DMS53 treated with DMSO at 0.1 percent for 48 hours (cell line): ENCODE measurements around the gene GNPTAB.

ENCODE experiments used
- DNase-seq: peaks from one replicate; lab custom pipeline; 2025; ENCODE audit not compliant: unreplicated experiment; lab: John Stamatoyannopoulos, UW

GNPTAB gene

GRCh38 chr12:101775816-101776215, 54.9 kb downstream of the GNPTAB start:
- DNase-seq = no peak

- peak; percentile 74 for DNase-seq
Observed at GRCh38 chr12:101773650-101774162, 57.1 kb downstream of the GNPTAB start.

GRCh38 chr12:101772012-101772775, 58.6 kb downstream of the GNPTAB start:
- no peak for DNase-seq

GRCh38 chr12:101769865-101770264, 60.9 kb downstream of the GNPTAB start:
- peak; percentile 84 for DNase-seq

GRCh38 chr12:101768781-101769180, 62.0 kb downstream of the GNPTAB start:
- no peak for DNase-seq

GRCh38 chr12:101767537-101767936, 63.2 kb downstream of the GNPTAB start:
- no peak for DNase-seq

- no peak for DNase-seq
Observed at GRCh38 chr12:101764051-101764792, 66.5 kb downstream of the GNPTAB start.

- DNase-seq = no peak
Observed at GRCh38 chr12:101763246-101763931, 67.4 kb downstream of the GNPTAB start.

GRCh38 chr12:101761781-101762180, 69.0 kb downstream of the GNPTAB start:
- DNase-seq = no peak

GRCh38 chr12:101761350-101761749, 69.4 kb downstream of the GNPTAB start:
- DNase-seq = no peak

- peak; percentile 42 for DNase-seq
Observed at GRCh38 chr12:101759396-101760047, 71.2 kb downstream of the GNPTAB start.

GRCh38 chr12:101750152-101750551, 80.6 kb downstream of the GNPTAB start:
- DNase-seq = no peak

- peak; percentile 71 for DNase-seq
Observed at GRCh38 chr12:101749657-101750056, 81.1 kb downstream of the GNPTAB start.

- DNase-seq = no peak
Observed at GRCh38 chr12:101748907-101749306, 81.9 kb downstream of the GNPTAB start.

GRCh38 chr12:101747697-101748096, 83.1 kb downstream of the GNPTAB start:
- no peak for DNase-seq

GRCh38 chr12:101746661-101747060, 84.1 kb downstream of the GNPTAB start:
- DNase-seq = no peak

GRCh38 chr12:101746196-101746595, 84.6 kb downstream of the GNPTAB start:
- no peak for DNase-seq

- no peak for DNase-seq
Observed at GRCh38 chr12:101745481-101745880, 85.3 kb downstream of the GNPTAB start.

GRCh38 chr12:101743724-101744472, 86.9 kb downstream of the GNPTAB start:
- no peak for DNase-seq

GRCh38 chr12:101743242-101743641, 87.5 kb downstream of the GNPTAB start:
- DNase-seq = no peak
